Calu3 (cell line): Measurements from ENCODE around the gene LMF1. TPM values are rescaled to one million over a fixed set of nuclear protein-coding genes. Genes with fewer than 3 reads are reported as not detected.

Experiments used
- BruUV-seq: library from RNA; stranded (reverse); fragments of 400-500 nt; replicated peaks from 2 replicates; lab custom pipeline; 2021; lab: Mats Ljungman, UMichigan
- CTCF ChIA-PET: fragments of 300-600 bp; sonication (Branson Sonifier 250); formaldehyde crosslinking; loops from one replicate; lab custom pipeline; 2022; ENCODE audit warnings: antibody characterized with exemption; lab: Charles Lee
- DNase-seq: peaks from one replicate; pipeline ENCODE4 v3.0.0; 2022
- H3K27ac Mint-ChIP-seq: one replicate; pipeline ENCODE4 v1.8.0; 2022; ENCODE audit warnings: mixed read lengths; ENCODE audit not compliant: unreplicated experiment
- H3K27me3 Mint-ChIP-seq: one replicate; pipeline ENCODE4 v1.8.0; 2022; ENCODE audit warnings: mixed read lengths; ENCODE audit not compliant: unreplicated experiment
- H3K36me3 Mint-ChIP-seq: one replicate; pipeline ENCODE4 v1.8.0; 2022; ENCODE audit warnings: mild to moderate bottlenecking, moderate library complexity, mixed read lengths; ENCODE audit not compliant: insufficient read depth, unreplicated experiment
- H3K4me1 Mint-ChIP-seq: one replicate; pipeline ENCODE4 v1.8.0; 2022; ENCODE audit warnings: mild to moderate bottlenecking, low read depth, mixed read lengths; ENCODE audit not compliant: unreplicated experiment
- H3K4me3 Mint-ChIP-seq: one replicate; pipeline ENCODE4 v1.8.0; 2022; ENCODE audit warnings: mild to moderate bottlenecking, low read depth, moderate library complexity, mixed read lengths; ENCODE audit not compliant: unreplicated experiment
- H3K9me3 Mint-ChIP-seq: one replicate; pipeline ENCODE4 v1.8.0; 2022; ENCODE audit warnings: low read depth, mixed read lengths; ENCODE audit not compliant: unreplicated experiment
- intact Hi-C: fragments of 100-400 bp; cut with micrococcal nuclease; formaldehyde crosslinking; loops from one replicate; pipeline ENCODE4 v1.10.0; 2022; ENCODE audit not compliant: unreplicated experiment
- total RNA-seq: library from RNA; stranded (reverse); gene quantifications from 2 replicates; pipeline ENCODE4 v1.2.3, GENCODE V29; 2022
- TF ChIP-seq, protein P1 (sequence below): fragments of 200-600 bp; IDR thresholded peaks from one replicate; pipeline ENCODE4 v1.8.0; 2022; ENCODE audit warnings: antibody characterized with exemption; ENCODE audit not compliant: unreplicated experiment

LMF1 gene
- total RNA-seq, 1 experiment from 2014 or later, result 31.9 TPM

DNA sequence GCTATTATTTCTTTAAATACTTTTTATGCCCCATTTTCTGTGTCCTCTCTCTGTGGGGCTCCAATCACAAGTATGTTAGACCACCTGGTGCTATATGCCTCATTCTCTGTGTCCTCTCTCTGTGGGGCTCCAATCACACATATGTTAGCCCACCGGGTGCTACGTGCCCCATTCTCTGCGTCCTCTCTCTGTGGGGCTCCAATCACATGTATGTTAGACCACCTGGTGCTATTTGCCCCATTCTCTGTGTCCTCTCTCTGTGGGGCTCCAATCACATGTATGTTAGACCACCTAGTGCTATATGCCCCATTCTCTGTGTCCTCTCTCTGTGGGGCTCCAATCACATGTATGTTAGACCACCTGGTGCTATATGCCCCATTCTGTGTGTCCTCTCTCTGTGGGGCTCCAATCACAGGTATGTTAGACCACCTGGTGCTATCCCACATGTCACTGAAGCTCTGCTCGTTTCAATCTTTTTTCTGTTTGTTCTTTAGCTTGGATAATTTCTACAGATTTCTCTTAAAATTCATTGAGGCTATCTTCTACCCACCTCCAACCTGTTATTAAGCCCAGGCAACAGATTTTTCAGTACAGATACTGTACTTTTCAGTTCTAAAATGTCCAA, 28.2 kb downstream of the LMF1 start:
- BruUV-seq, result no TSS peak
- H3K4me1 Mint-ChIP-seq, result peaks cover 8% of the 10 kb centered on the region
- CTCF ChIA-PET, result interaction anchor here (0.7 kb wide), 1 partner anchor 12 kb away, joined by 4 read pairs; no protein-coding TSS in a partner anchor
- no peak overlapping the region for H3K4me3 Mint-ChIP-seq
- TF ChIP-seq, protein P1, sequence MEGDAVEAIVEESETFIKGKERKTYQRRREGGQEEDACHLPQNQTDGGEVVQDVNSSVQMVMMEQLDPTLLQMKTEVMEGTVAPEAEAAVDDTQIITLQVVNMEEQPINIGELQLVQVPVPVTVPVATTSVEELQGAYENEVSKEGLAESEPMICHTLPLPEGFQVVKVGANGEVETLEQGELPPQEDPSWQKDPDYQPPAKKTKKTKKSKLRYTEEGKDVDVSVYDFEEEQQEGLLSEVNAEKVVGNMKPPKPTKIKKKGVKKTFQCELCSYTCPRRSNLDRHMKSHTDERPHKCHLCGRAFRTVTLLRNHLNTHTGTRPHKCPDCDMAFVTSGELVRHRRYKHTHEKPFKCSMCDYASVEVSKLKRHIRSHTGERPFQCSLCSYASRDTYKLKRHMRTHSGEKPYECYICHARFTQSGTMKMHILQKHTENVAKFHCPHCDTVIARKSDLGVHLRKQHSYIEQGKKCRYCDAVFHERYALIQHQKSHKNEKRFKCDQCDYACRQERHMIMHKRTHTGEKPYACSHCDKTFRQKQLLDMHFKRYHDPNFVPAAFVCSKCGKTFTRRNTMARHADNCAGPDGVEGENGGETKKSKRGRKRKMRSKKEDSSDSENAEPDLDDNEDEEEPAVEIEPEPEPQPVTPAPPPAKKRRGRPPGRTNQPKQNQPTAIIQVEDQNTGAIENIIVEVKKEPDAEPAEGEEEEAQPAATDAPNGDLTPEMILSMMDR, result no peak
- DNase-seq, result no peak
- intact Hi-C loops, result no loop called here
- peaks cover 9% of the 10 kb centered on the region for H3K9me3 Mint-ChIP-seq
- H3K36me3 Mint-ChIP-seq, result peaks cover 10% of the 10 kb centered on the region
- H3K27me3 Mint-ChIP-seq, result no peaks in the 10 kb centered on the region
- no peak overlapping the region for H3K27ac Mint-ChIP-seq

DNA sequence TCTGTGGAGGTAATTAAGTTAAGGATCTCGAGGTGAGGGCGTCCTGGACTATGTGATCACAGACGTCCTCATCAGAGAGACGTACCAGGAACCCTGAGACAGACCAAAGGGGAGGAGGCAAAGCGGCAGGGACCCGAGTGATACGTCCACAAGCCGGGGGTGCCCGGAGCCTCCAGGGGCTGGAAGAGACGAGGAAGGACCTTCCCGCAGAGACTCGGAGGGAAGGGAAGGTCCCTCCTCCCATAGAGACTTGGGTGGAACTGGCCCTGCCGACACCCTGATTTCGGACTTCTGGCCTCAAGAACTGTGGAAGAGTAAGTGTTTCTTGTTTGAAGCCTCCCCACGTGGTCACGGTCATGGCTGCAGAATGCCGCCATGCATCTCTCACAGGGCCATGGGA, 30.8 kb downstream of the LMF1 start:
- no peak for DNase-seq
- TF ChIP-seq, protein P1, result no peak
- peaks cover 10% of the 10 kb centered on the region for H3K36me3 Mint-ChIP-seq
- CTCF ChIA-PET, result no interaction called here
- H3K4me1 Mint-ChIP-seq, result no peaks in the 10 kb centered on the region
- H3K4me3 Mint-ChIP-seq, result no peak overlapping the region
- BruUV-seq, result no TSS peak
- no peaks in the 10 kb centered on the region for H3K27me3 Mint-ChIP-seq
- intact Hi-C loops, result no loop called here
- peaks cover 9% of the 10 kb centered on the region for H3K9me3 Mint-ChIP-seq
- H3K27ac Mint-ChIP-seq, result no peak overlapping the region

DNA sequence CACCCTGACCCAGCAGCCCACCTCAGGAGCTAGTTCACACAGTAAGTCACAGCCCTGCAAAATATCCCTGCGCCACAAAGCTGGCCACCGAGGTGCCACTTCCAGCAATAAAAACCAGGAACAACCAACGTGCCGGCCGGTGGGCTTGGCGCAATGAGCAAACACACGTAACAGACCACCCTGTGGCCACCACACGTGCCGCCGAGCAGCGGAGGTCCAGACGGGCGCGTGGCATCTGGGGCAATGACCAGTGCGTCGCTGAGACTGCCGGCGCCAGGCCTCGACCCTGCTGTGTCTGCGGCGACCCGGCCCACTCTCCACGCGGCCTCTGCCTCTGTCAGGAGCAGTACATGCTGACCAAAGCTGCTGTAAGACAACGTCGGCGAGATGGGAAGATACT, 31.5 kb downstream of the LMF1 start:
- DNase-seq, result no peak
- Mint-ChIP-seq H3K27ac (no peak overlapping the region), H3K36me3 (peaks cover 10% of the 10 kb centered on the region), H3K9me3 (peaks cover 9% of the 10 kb centered on the region), H3K4me3 (no peak overlapping the region), H3K27me3 (no peaks in the 10 kb centered on the region), H3K4me1 (no peaks in the 10 kb centered on the region)
- intact Hi-C loops, result no loop called here
- CTCF ChIA-PET, result no interaction called here
- no TSS peak for BruUV-seq
- TF ChIP-seq, protein P1, result no peak

DNA sequence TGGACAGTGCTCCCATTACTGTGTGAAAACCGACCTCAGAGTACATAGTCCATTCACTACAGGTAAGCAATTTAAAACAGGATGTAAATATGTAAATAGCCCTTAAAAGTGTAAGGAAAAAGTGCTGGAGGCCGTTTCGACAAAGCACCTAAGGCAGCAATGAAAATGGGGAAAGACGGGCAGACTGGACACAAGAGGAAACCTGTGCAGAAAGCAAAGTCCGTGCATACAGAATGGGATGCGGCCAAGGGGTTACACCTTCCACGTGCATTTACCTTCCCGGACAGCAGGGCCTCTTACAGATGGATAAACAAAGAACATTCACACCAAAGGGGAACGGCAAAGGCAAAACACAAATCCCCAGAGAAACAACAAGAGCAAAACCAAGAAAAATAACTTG, 32.0 kb downstream of the LMF1 start:
- no peak for DNase-seq
- no TSS peak for BruUV-seq
- H3K4me1 Mint-ChIP-seq, result no peaks in the 10 kb centered on the region
- H3K9me3 Mint-ChIP-seq, result peaks cover 9% of the 10 kb centered on the region
- peaks cover 10% of the 10 kb centered on the region for H3K36me3 Mint-ChIP-seq
- no peaks in the 10 kb centered on the region for H3K27me3 Mint-ChIP-seq
- intact Hi-C loops, result no loop called here
- CTCF ChIA-PET, result no interaction called here
- no peak overlapping the region for H3K27ac Mint-ChIP-seq
- TF ChIP-seq, protein P1, result no peak
- no peak overlapping the region for H3K4me3 Mint-ChIP-seq
